HepG2 (cell line): ENCODE data around the gene MFRP. TPM values are rescaled to one million over a fixed set of nuclear protein-coding genes. Genes with fewer than 3 reads are reported as not detected.

Source experiments
- ATAC-seq: fragments of 200-7000 bp; cut with Tn5 transposase; 3 replicates; pipeline ENCODE4 v1.9.1; 2020; ENCODE audit warnings: mild to moderate bottlenecking, moderate library complexity
- BruUV-seq: library from RNA; stranded (reverse); fragments of 400-500 nt; replicated peaks from 2 replicates; lab custom pipeline; 2021; lab: Mats Ljungman, UMichigan
- CTCF ChIA-PET: fragments of 300-600 bp; formaldehyde crosslinking; extraction: SDS; loops from one replicate; lab custom pipeline; 2021; ENCODE audit warnings: low total read pairs, inconsistent platforms, low intra/inter-chr PET ratio; lab: Yijun Ruan, JAX
- POLR2A ChIA-PET: fragments of 350-600 bp; sonication (Branson Sonifier 250); formaldehyde crosslinking; loops from one replicate; lab custom pipeline; 2020; ENCODE audit warnings: antibody characterized with exemption, inconsistent platforms; lab: Yijun Ruan, JAX
- DNase-seq: peaks from one replicate; pipeline ENCODE4 v3.0.0-alpha.2; 2015; ENCODE audit warnings: low spot score
- FAIRE-seq: peaks from 3 replicates; lab custom pipeline; 2011; peaks lifted over from hg19 to GRCh38; lab: Jason Lieb, UNC
- H2AFZ ChIP-seq: one replicate; pipeline ENCODE4 v1.6.1; 2011; ENCODE audit warnings: low read length, inconsistent platforms
- H3K27ac ChIP-seq: fragments of 300-600 bp; 3 replicates; pipeline ENCODE4 v1.8.0; 2011; ENCODE audit warnings: mixed run types, mild to moderate bottlenecking, mixed read lengths, low read length, inconsistent platforms; ENCODE audit not compliant: insufficient read depth; ENCODE audit errors: extremely low read length
- H3K27me3 ChIP-seq, 2 experiments: fragments of 200-600 bp in 1 of 2; 2 replicates in 1 of 2; 3 replicates in 1 of 2; pipeline versions ENCODE4 v1.6.0 to v1.8.0; 2011; ENCODE audit warnings: low read length in 2 of 2, mild to moderate bottlenecking in 2 of 2, moderate library complexity in 2 of 2, inconsistent platforms in 1 of 2; ENCODE audit not compliant: insufficient read depth in 2 of 2, control insufficient read depth in 1 of 2
- H3K36me3 ChIP-seq, 2 experiments: fragments of 200-600 bp in 1 of 2; replicated peaks in 1 of 2; 2 replicates in 1 of 2; 3 replicates in 1 of 2; pipeline versions ENCODE4 v1.5.1 to v1.8.0; 2011; ENCODE audit warnings: low read length in 2 of 2, inconsistent platforms in 1 of 2; ENCODE audit not compliant: insufficient read depth in 2 of 2, control insufficient read depth in 1 of 2
- H3K4me1 ChIP-seq: 2 replicates; pipeline ENCODE4 v1.5.1; 2012; ENCODE audit warnings: low read length, inconsistent platforms; ENCODE audit not compliant: insufficient read depth
- H3K4me2 ChIP-seq: 2 replicates; pipeline ENCODE4 v1.6.0; 2011; ENCODE audit warnings: low read depth, low read length, inconsistent platforms
- H3K4me3 ChIP-seq, 3 experiments: fragments of 200-600 bp in 1 of 3; sonication (generic), shearing (Covaris generic) in 1 of 3; replicated peaks in 1 of 3; 2 replicates each; pipeline ENCODE4 v1.5.1; 2011 to 2016; ENCODE audit warnings: low read length in 3 of 3, inconsistent platforms in 2 of 3, low read depth in 2 of 3, mild to moderate bottlenecking in 2 of 3, control low read depth in 1 of 3, mixed read lengths in 1 of 3; ENCODE audit not compliant: insufficient read depth in 1 of 3
- H3K79me2 ChIP-seq: one replicate; pipeline ENCODE4 v1.6.1; 2011; ENCODE audit warnings: low read length, inconsistent platforms; ENCODE audit not compliant: insufficient read depth
- H3K9ac ChIP-seq: 2 replicates; pipeline ENCODE4 v1.6.0; 2011; ENCODE audit warnings: mild to moderate bottlenecking, low read depth, low read length, inconsistent platforms; ENCODE audit not compliant: insufficient read depth
- H3K9me3 ChIP-seq: 2 replicates; pipeline ENCODE4 v1.5.1; 2012; ENCODE audit warnings: mild to moderate bottlenecking, low read length
- H4K20me1 ChIP-seq: 2 replicates; pipeline ENCODE4 v1.6.0; 2011; ENCODE audit warnings: inconsistent platforms, mild to moderate bottlenecking, low read length, moderate library complexity; ENCODE audit not compliant: insufficient read depth
- CEBPB ChIP-seq: IDR thresholded peaks from 2 replicates; pipeline ENCODE4 v1.6.1; 2011; ENCODE audit warnings: low read depth, low read length, improper control_type of control experiment, borderline replicate concordance
- FOSL1 ChIP-seq: sonication (generic); formaldehyde crosslinking; IDR thresholded peaks from 2 replicates; pipeline ENCODE4 v1.9.0; 2021; ENCODE audit warnings: missing genetic modification reagents, borderline replicate concordance
- FUBP1 ChIP-seq: sonication (generic); formaldehyde crosslinking; IDR thresholded peaks from 2 replicates; pipeline ENCODE4 v1.5.1; 2020; ENCODE audit warnings: missing genetic modification reagents, mild to moderate bottlenecking, borderline replicate concordance
- KDM1A ChIP-seq: IDR thresholded peaks from 2 replicates; pipeline ENCODE4 v1.6.1; 2016; ENCODE audit warnings: missing compliant biosample characterization
- NFYB ChIP-seq: sonication (generic); formaldehyde crosslinking; IDR thresholded peaks from 2 replicates; pipeline ENCODE4 v1.4.0; 2020; ENCODE audit warnings: missing genetic modification reagents
- NFYC ChIP-seq: IDR thresholded peaks from 2 replicates; pipeline ENCODE4 v1.6.1; 2016; ENCODE audit warnings: missing genetic modification reagents, missing compliant biosample characterization
- NR2F6 ChIP-seq, 2 experiments: IDR thresholded peaks; 2 replicates each; pipeline ENCODE4 v1.6.1; 2016; ENCODE audit warnings: antibody characterized with exemption in 1 of 2, mild to moderate bottlenecking in 1 of 2
- PCBP2 ChIP-seq: fragments of 200-400 bp; formaldehyde crosslinking; optimal IDR thresholded peaks from 2 replicates; pipeline ENCODE3; 2018; ENCODE audit warnings: low read length, low read depth; ENCODE audit not compliant: poor library complexity, severe bottlenecking
- SIN3A ChIP-seq: IDR thresholded peaks from 2 replicates; pipeline ENCODE4 v1.6.1; 2011; ENCODE audit warnings: low read depth, mild to moderate bottlenecking, control low read depth, low read length, borderline replicate concordance
- SMYD3 ChIP-seq: sonication (generic); formaldehyde crosslinking; IDR thresholded peaks from 2 replicates; pipeline ENCODE4 v1.8.1; 2023; ENCODE audit warnings: mild to moderate bottlenecking, missing genetic modification reagents
- TAF1 ChIP-seq: sonication (generic); formaldehyde crosslinking; IDR thresholded peaks from 2 replicates; pipeline ENCODE4 v1.4.0; 2020; ENCODE audit warnings: missing genetic modification reagents
- ZNF333 ChIP-seq: sonication (generic); formaldehyde crosslinking; IDR thresholded peaks from 2 replicates; pipeline ENCODE4 v1.4.0; 2020; ENCODE audit warnings: mild to moderate bottlenecking, missing genetic modification reagents, borderline replicate concordance
- ZNF367 ChIP-seq: sonication (generic); formaldehyde crosslinking; IDR thresholded peaks from 2 replicates; pipeline ENCODE4 v1.4.0; 2020; ENCODE audit warnings: missing genetic modification reagents, borderline replicate concordance
- ZNF761 ChIP-seq: sonication (generic); formaldehyde crosslinking; conservative IDR thresholded peaks from 2 replicates; pipeline ENCODE4 v1.4.0; 2020; ENCODE audit warnings: mild to moderate bottlenecking, missing genetic modification reagents
- WGBS: methylation state at CpG from one replicate; pipeline ENCODE4 v1.1.6; 2017; ENCODE audit warnings: low lambda C conversion rate; 5-methylcytosine and 5-hydroxymethylcytosine counted together
- in situ Hi-C: cut with HindIII; loops from 2 replicates; pipeline ENCODE4 v1.10.0; 2017; ENCODE audit warnings: low pct_unique_long_range_greater_than_20kb; ENCODE audit not compliant: extremely low pct_ligation_motif_present
- intact Hi-C: fragments of 100-400 bp; cut with micrococcal nuclease; formaldehyde crosslinking; loops from one replicate; pipeline ENCODE4 v1.10.0; 2022; ENCODE audit not compliant: unreplicated experiment
- polyA plus RNA-seq, 8 experiments: library from polyadenylated mRNA; depleted of rRNA in 3 of 8; stranded (reverse) in 7 of 8; unstranded in 1 of 8; fragments of >200 nt; fragmentation: Illumina TruSeq in 4 of 8; extraction: Trizol in 4 of 8; gene quantifications; 2 replicates each; pipeline versions ENCODE4 v1.2.1 to v1.2.3, GENCODE V29; 2011 to 2016; ENCODE audit warnings: low read depth in 4 of 8, missing spikeins in 1 of 8, mixed read lengths in 1 of 8; ENCODE audit not compliant: insufficient read depth in 1 of 8
- total RNA-seq, 5 experiments: library from RNA; depleted of rRNA; stranded (reverse); fragments of >200 nt; fragmentation: Illumina TruSeq; extraction: Trizol; gene quantifications; 2 replicates each; pipeline ENCODE4 v1.2.3, GENCODE V29; 2016; ENCODE audit warnings: low read depth in 1 of 5
- TF ChIP-seq, protein P1 (sequence below): sonication (generic); formaldehyde crosslinking; IDR thresholded peaks from 2 replicates; pipeline ENCODE4 v1.4.0; 2020; ENCODE audit warnings: mild to moderate bottlenecking, low read depth, missing genetic modification reagents
- TF ChIP-seq, protein P2 (sequence below): sonication (generic); formaldehyde crosslinking; IDR thresholded peaks from 2 replicates; pipeline ENCODE4 v1.5.1; 2020; ENCODE audit warnings: mild to moderate bottlenecking, missing genetic modification reagents, borderline replicate concordance
- TF ChIP-seq, protein P3 (sequence below): IDR thresholded peaks from 2 replicates; pipeline ENCODE4 v1.6.1; 2016; ENCODE audit warnings: missing compliant biosample characterization, missing genetic modification reagents, borderline replicate concordance

MFRP gene
- total and polyA plus RNA-seq, 2 of the 13 experiments (the other 11 are each of a cell fraction or from before 2014, with no cell fraction given): not detected

- no peak for TF ChIP-seq ZNF333
- TF ChIP-seq, protein P1, sequence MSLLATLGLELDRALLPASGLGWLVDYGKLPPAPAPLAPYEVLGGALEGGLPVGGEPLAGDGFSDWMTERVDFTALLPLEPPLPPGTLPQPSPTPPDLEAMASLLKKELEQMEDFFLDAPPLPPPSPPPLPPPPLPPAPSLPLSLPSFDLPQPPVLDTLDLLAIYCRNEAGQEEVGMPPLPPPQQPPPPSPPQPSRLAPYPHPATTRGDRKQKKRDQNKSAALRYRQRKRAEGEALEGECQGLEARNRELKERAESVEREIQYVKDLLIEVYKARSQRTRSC: no peak
- TF ChIP-seq KDM1A (CRISPR knock-in tag): no peak
- TF ChIP-seq TAF1 (CRISPR knock-in tag): peak; percentile 60
- TF ChIP-seq ZNF367 (CRISPR knock-in tag): no peak
Observed at GRCh38 chr11:119381181-119381988, 34.9 kb upstream of the MFRP start, which contains the start of gene USP2 (continued).

DNA sequence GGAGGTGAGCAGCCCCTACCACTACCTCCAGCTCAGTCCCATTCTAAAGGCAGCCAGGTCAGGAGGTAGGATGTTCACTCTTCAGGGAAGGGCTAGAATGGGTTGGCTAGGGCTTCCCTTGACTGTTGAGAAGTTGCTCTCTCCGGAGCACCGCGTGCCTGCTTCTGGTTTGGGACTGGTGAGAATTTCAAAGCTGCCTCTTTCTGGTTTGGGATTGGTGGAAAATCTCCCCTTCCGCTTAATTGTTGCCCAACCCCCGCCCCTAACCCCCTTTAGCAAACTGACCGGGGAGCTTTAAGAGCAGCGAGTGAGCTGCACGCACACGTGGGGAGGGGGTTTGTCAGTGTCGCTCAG, 34.3 kb upstream of the MFRP start:
- in situ Hi-C loops (no loop called here), intact Hi-C loops (loop anchor here (2.0 kb wide), 1 partner anchor 94 kb away; no protein-coding TSS in a partner anchor)
- Histone ChIP-seq H3K9ac (peak overlapping the region; percentile 77), H2AFZ (peak overlapping the region; percentile 21), H3K4me2 (peak overlapping the region; percentile 98), H3K79me2 (peaks cover 12% of the 10 kb centered on the region), H3K27ac (peak overlapping the region; percentile 76), H3K27me3 (no peaks in the 10 kb centered on the region; a peak in 1 of 5 replicates), H3K36me3 (no peaks in the 10 kb centered on the region), H3K4me3 (peak overlapping the region; percentile 67 to 82 (median 68)), H3K9me3 (no peaks in the 10 kb centered on the region), H3K4me1 (peaks cover 76% of the 10 kb centered on the region), H4K20me1 (no peaks in the 10 kb centered on the region)
- WGBS: 4% methylated on average over 4 of the region's 10 CpGs
- peak; percentile 47 for DNase-seq
- no peak for FAIRE-seq
- peak; percentile 42 for ATAC-seq
- ChIA-PET CTCF (interaction anchor here (1.0 to 2.1 kb wide), 2 partner anchors 20 to 43 kb away, joined by 3 to 13 read pairs; no protein-coding TSS in a partner anchor), POLR2A (interaction anchor here (0.6 to 3.6 kb wide), 12 partner anchors 9 to 80 kb away, joined by 3 to 28 read pairs (median 6); partner anchors contain the start of genes C1QTNF5 and MCAM)
- BruUV-seq: TSS peak; percentile 61
- TF ChIP-seq NR2F6 (IDR thresholded peaks at IDR 0.05): no peak
- TF ChIP-seq NR2F6 (CRISPR knock-in tag; IDR thresholded peaks at IDR 0.05): no peak
- TF ChIP-seq, protein P2, sequence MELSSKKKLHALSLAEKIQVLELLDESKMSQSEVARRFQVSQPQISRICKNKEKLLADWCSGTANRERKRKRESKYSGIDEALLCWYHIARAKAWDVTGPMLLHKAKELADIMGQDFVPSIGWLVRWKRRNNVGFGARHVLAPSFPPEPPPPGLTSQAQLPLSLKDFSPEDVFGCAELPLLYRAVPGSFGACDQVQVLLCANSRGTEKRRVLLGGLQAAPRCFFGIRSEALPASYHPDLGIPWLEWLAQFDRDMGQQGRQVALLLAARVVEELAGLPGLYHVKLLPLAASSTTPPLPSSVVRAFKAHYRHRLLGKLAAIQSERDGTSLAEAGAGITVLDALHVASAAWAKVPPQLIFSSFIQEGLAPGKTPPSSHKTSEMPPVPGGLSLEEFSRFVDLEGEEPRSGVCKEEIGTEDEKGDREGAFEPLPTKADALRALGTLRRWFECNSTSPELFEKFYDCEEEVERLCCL (CRISPR knock-in tag): 0 out of 2 replicates have a peak, but pooled peaks have one; percentile 16
- no peak for TF ChIP-seq FUBP1 (CRISPR knock-in tag)
- 0 out of 2 replicates have a peak, but pooled peaks have one; percentile 3 for TF ChIP-seq CEBPB
- 0 out of 2 replicates have a peak, but pooled peaks have one; percentile 36 for TF ChIP-seq SIN3A
- TF ChIP-seq FOSL1 (CRISPR knock-in tag): no peak
- TF ChIP-seq ZNF761 (CRISPR knock-in tag): peak; percentile 52; the same call in 1 of the 2 replicates
- TF ChIP-seq, protein P3, sequence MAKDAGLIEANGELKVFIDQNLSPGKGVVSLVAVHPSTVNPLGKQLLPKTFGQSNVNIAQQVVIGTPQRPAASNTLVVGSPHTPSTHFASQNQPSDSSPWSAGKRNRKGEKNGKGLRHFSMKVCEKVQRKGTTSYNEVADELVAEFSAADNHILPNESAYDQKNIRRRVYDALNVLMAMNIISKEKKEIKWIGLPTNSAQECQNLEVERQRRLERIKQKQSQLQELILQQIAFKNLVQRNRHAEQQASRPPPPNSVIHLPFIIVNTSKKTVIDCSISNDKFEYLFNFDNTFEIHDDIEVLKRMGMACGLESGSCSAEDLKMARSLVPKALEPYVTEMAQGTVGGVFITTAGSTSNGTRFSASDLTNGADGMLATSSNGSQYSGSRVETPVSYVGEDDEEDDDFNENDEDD (CRISPR knock-in tag): peak; percentile 69; the same call in 1 of the 2 replicates
- TF ChIP-seq NFYC: peak; percentile 32; the same call in 1 of the 2 replicates
- no peak for TF ChIP-seq SMYD3
- TF ChIP-seq NFYB: 0 out of 2 replicates have a peak, but pooled peaks have one; percentile 12
- TF ChIP-seq PCBP2: no peak
